B cell (primary cell): ENCODE measurements around the gene KAT7. TPM values are rescaled to one million over a fixed set of nuclear protein-coding genes. Genes with fewer than 3 reads are reported as not detected.

Source experiments
- ATAC-seq: fragments of 200-7000 bp; cut with Tn5 transposase; one replicate; pipeline ENCODE4 v1.10.0; 2021; ENCODE audit warnings: low read depth, mild to moderate bottlenecking, moderate number of reproducible peaks, moderate library complexity
- CTCF ChIA-PET: fragments of 350-600 bp; sonication (Branson Sonifier 250); formaldehyde crosslinking; loops from one replicate; lab custom pipeline; 2021; ENCODE audit warnings: antibody characterized with exemption, inconsistent platforms; lab: Charles Lee
- POLR2A ChIA-PET: fragments of 350-600 bp; sonication (Branson Sonifier 250); formaldehyde crosslinking; loops from one replicate; lab custom pipeline; 2021; ENCODE audit warnings: antibody characterized with exemption; lab: Charles Lee
- DNase-seq: peaks from one replicate; pipeline ENCODE4 v3.0.0; 2013
- H2AFZ ChIP-seq: 2 replicates; pipeline ENCODE4 v1.6.1; 2012; ENCODE audit warnings: mild to moderate bottlenecking, low read depth, low read length; ENCODE audit not compliant: insufficient read depth, poor library complexity, severe bottlenecking
- H3K27ac ChIP-seq, 2 donors: 1 replicate in 1 of 2; 2 replicates in 1 of 2; pipeline ENCODE4 v1.5.1; 2012 to 2013; ENCODE audit warnings: low read length in 2 of 2, mild to moderate bottlenecking in 2 of 2, moderate library complexity in 1 of 2
- H3K27me3 ChIP-seq, 4 experiments: fragments of 200-600 bp in 1 of 4; sonication (generic) in 1 of 4; replicated peaks in 1 of 4; 1 replicate in 2 of 4; 2 replicates in 2 of 4; pipeline versions ENCODE4 v1.6.1 to v1.7.0; 2013 to 2016; ENCODE audit warnings: low read length in 3 of 4, mild to moderate bottlenecking in 2 of 4, mixed read lengths in 1 of 4, moderate library complexity in 1 of 4; ENCODE audit not compliant: insufficient read depth in 4 of 4, control insufficient read depth in 3 of 4; ENCODE audit errors: control extremely low read depth in 1 of 4
- H3K36me3 ChIP-seq, 2 experiments: replicated peaks in 1 of 2; 1 replicate in 1 of 2; 2 replicates in 1 of 2; pipeline versions ENCODE4 v1.6.1 to v1.7.1; 2013; ENCODE audit warnings: low read length in 1 of 2; ENCODE audit not compliant: insufficient read depth in 2 of 2, control insufficient read depth in 1 of 2; ENCODE audit errors: control extremely low read depth in 1 of 2, extremely low read depth in 1 of 2
- H3K4me1 ChIP-seq, 2 donors: fragments of 200-600 bp in 1 of 2; sonication (generic) in 1 of 2; 1 replicate in 1 of 2; 2 replicates in 1 of 2; pipeline versions ENCODE4 v1.5.1 to v1.6.1; 2013 to 2017; ENCODE audit warnings: low read length in 2 of 2; ENCODE audit not compliant: control insufficient read depth in 2 of 2, insufficient read depth in 2 of 2
- H3K4me2 ChIP-seq: replicated peaks from 2 replicates; pipeline ENCODE3; 2012; ENCODE audit warnings: mild to moderate bottlenecking, low read depth, low read length; ENCODE audit not compliant: poor library complexity, severe bottlenecking
- H3K4me3 ChIP-seq, 5 experiments: fragments of 200-600 bp in 1 of 5; sonication (generic) in 1 of 5; 1 replicate in 3 of 5; 2 replicates in 2 of 5; pipeline versions ENCODE4 v1.5.1 to v1.7.0; 2011 to 2016; ENCODE audit warnings: low read length in 4 of 5, mild to moderate bottlenecking in 4 of 5, low read depth in 2 of 5, control low read depth in 1 of 5, moderate library complexity in 1 of 5; ENCODE audit not compliant: insufficient read depth in 1 of 5; ENCODE audit errors: control extremely low read depth in 1 of 5, extremely low read depth in 1 of 5
- H3K79me2 ChIP-seq: fragments of 200-600 bp; sonication (generic); one replicate; pipeline ENCODE4 v1.6.0; 2016; ENCODE audit warnings: low read length; ENCODE audit not compliant: control insufficient read depth, insufficient read depth
- H3K9ac ChIP-seq: fragments of 200-600 bp; sonication (generic); 2 replicates; pipeline ENCODE4 v1.6.1; 2017; ENCODE audit warnings: mild to moderate bottlenecking, low read length, moderate library complexity
- H3K9me3 ChIP-seq, 3 donors: one replicate each; pipeline versions ENCODE4 v1.6.1 to v1.7.1; 2013; ENCODE audit warnings: low read length in 2 of 3; ENCODE audit not compliant: control insufficient read depth in 2 of 3, insufficient read depth in 1 of 3; ENCODE audit errors: control extremely low read depth in 1 of 3
- H4K20me1 ChIP-seq: 2 replicates; pipeline ENCODE4 v1.6.0; 2012; ENCODE audit warnings: mild to moderate bottlenecking, low read length; ENCODE audit not compliant: insufficient read depth, control insufficient read depth, poor library complexity, severe bottlenecking
- H3K27ac Mint-ChIP-seq: one replicate; pipeline ENCODE4 v1.8.0; 2021; ENCODE audit warnings: mixed read lengths
- H3K27me3 Mint-ChIP-seq: one replicate; pipeline ENCODE4 v1.8.0; 2021; ENCODE audit warnings: mixed read lengths
- H3K4me1 Mint-ChIP-seq: one replicate; pipeline ENCODE4 v1.8.0; 2021; ENCODE audit warnings: mixed read lengths
- H3K4me3 Mint-ChIP-seq: one replicate; pipeline ENCODE4 v1.8.0; 2021; ENCODE audit warnings: mixed read lengths
- H3K9me3 Mint-ChIP-seq: one replicate; pipeline ENCODE4 v1.8.0; 2022; ENCODE audit warnings: mixed read lengths; ENCODE audit not compliant: insufficient read depth
- CTCF ChIP-seq: fragments of 200-600 bp; IDR thresholded peaks from one replicate; pipeline ENCODE4 v1.8.0; 2022; ENCODE audit warnings: antibody characterized with exemption, mild to moderate bottlenecking
- EZH2 ChIP-seq: IDR thresholded peaks from 2 replicates; pipeline ENCODE4 v1.6.1; 2012; ENCODE audit warnings: borderline replicate concordance, low read depth, mild to moderate bottlenecking, moderate library complexity, low read length; ENCODE audit not compliant: insufficient read depth, poor library complexity, severe bottlenecking
- WGBS: methylation state at CpG from one replicate; pipeline ENCODE4 v1.1.5; 2013; ENCODE audit warnings: missing lambda C conversion rate; ENCODE audit not compliant: insufficient coverage; 5-methylcytosine and 5-hydroxymethylcytosine counted together
- intact Hi-C: fragments of 100-400 bp; cut with micrococcal nuclease; formaldehyde crosslinking; loops from one replicate; pipeline ENCODE4 v1.10.0; 2022
- polyA plus RNA-seq: library from polyadenylated mRNA; depleted of rRNA; stranded (reverse); fragments of >200 nt; gene quantifications from 2 replicates; pipeline ENCODE4 v1.2.3, GENCODE V29; 2012
- total RNA-seq, 2 donors: library from RNA; stranded (reverse); fragments of 120-200 nt in 1 of 2; gene quantifications; 1 replicate in 1 of 2; 2 replicates in 1 of 2; pipeline versions ENCODE4 v1.2.3 to v1.2.4, GENCODE V29; 2013 to 2022

Gene KAT7
- total and polyA plus RNA-seq, 2 donors (not counting 1 experiment from before 2014, with no cell fraction given): 16.7 to 124 TPM

- Histone ChIP-seq H2AFZ (peak overlapping the region; percentile 19), H3K4me2 (peak overlapping the region; percentile 77), H3K36me3 (peaks cover 0 to 14% of the 10 kb centered on the region in 2 experiments), H3K4me1 (peaks cover 79 to 87% of the 10 kb centered on the region in 2 donors), H4K20me1 (no peaks in the 10 kb centered on the region), H3K27me3 (no peaks in the 10 kb centered on the region), H3K79me2 (peaks cover 88% of the 10 kb centered on the region), H3K27ac (peak overlapping the region; percentile 89 to 95), H3K9ac (peak overlapping the region; percentile 67), H3K4me3 (peak overlapping the region; percentile 54 to 74 (median 65)), H3K9me3 (no peaks in the 10 kb centered on the region)
- H3K4me3 Mint-ChIP-seq: peak overlapping the region; percentile 93
- H3K9me3 Mint-ChIP-seq: no peaks in the 10 kb centered on the region
- 0% methylated on average over 2 of the region's 5 CpGs for WGBS
- ChIA-PET CTCF (interaction anchor here (0.6 to 5.3 kb wide), 9 partner anchors 10 to 51 kb away, joined by 3 to 55 read pairs (median 4); partner anchors contain the start of genes FAM117A and SLC35B1), POLR2A (interaction anchor here (0.7 to 5.9 kb wide), 7 partner anchors 16 to 309 kb away, joined by 3 to 75 read pairs (median 5); partner anchors contain the start of genes FAM117A, ITGA3, KAT7 and SLC35B1)
- ATAC-seq: peak; percentile 65
- intact Hi-C loops: loop anchor here (1.0 to 2.0 kb wide), 4 partner anchors 8 to 42 kb away; partner anchors contain the start of genes FAM117A and KAT7
- peak; percentile 66 for DNase-seq
- TF ChIP-seq EZH2 (no peak), CTCF (no peak)
- H3K27ac Mint-ChIP-seq: peak overlapping the region; percentile 98
- H3K4me1 Mint-ChIP-seq: peaks cover 80% of the 10 kb centered on the region
- H3K27me3 Mint-ChIP-seq: no peaks in the 10 kb centered on the region
Measured at GRCh38 chr17:49746791-49747490, 41.5 kb upstream of the KAT7 start.

- H4K20me1 ChIP-seq: no peaks in the 10 kb centered on the region
- peak overlapping the region; percentile 89 to 95 for H3K27ac ChIP-seq
- ChIA-PET CTCF (interaction anchor here (0.6 to 5.3 kb wide), 7 partner anchors 9 to 52 kb away, joined by 3 to 55 read pairs (median 5); partner anchors contain the start of genes FAM117A and SLC35B1), POLR2A (interaction anchor here (1.0 to 5.9 kb wide), 5 partner anchors 9 to 308 kb away, joined by 3 to 75 read pairs (median 10); partner anchors contain the start of genes FAM117A, ITGA3 and KAT7)
- DNase-seq (no peak), ATAC-seq (no peak)
- TF ChIP-seq CTCF: no peak
- no peak for TF ChIP-seq EZH2
- Mint-ChIP-seq H3K9me3 (no peaks in the 10 kb centered on the region), H3K27ac (peak overlapping the region; percentile 98), H3K27me3 (no peaks in the 10 kb centered on the region), H3K4me1 (peaks cover 80% of the 10 kb centered on the region), H3K4me3 (peak overlapping the region; percentile 93)
- peaks cover 0 to 17% of the 10 kb centered on the region in 2 experiments for H3K36me3 ChIP-seq
- peaks cover 88% of the 10 kb centered on the region for H3K79me2 ChIP-seq
- no peaks in the 10 kb centered on the region for H3K27me3 ChIP-seq
- H3K9me3 ChIP-seq: no peaks in the 10 kb centered on the region
- peak overlapping the region; percentile 19 for H2AFZ ChIP-seq
- peak overlapping the region in 3 of 5 experiments; percentile 56 to 74 (median 65) for H3K4me3 ChIP-seq
- peaks cover 77 to 84% of the 10 kb centered on the region in 2 donors for H3K4me1 ChIP-seq
- H3K4me2 ChIP-seq: peak overlapping the region; percentile 77
- peak overlapping the region; percentile 67 for H3K9ac ChIP-seq
- WGBS: 0% methylated on average over 1 of the region's 1 CpG
- intact Hi-C loops: loop anchor here (1.0 to 2.0 kb wide), 3 partner anchors 8 to 41 kb away; partner anchors contain the start of gene KAT7
Measured at GRCh38 chr17:49747632-49748031, 40.8 kb upstream of the KAT7 start.
